Amygdala (tissue), 56 donors: Measurements from ENCODE around the gene REXO5.

ENCODE experiments used
- DNase-seq, 56 donors: peaks; one replicate each; lab custom pipeline; 2025; lab: John Stamatoyannopoulos, UW

The REXO5 gene

DNA sequence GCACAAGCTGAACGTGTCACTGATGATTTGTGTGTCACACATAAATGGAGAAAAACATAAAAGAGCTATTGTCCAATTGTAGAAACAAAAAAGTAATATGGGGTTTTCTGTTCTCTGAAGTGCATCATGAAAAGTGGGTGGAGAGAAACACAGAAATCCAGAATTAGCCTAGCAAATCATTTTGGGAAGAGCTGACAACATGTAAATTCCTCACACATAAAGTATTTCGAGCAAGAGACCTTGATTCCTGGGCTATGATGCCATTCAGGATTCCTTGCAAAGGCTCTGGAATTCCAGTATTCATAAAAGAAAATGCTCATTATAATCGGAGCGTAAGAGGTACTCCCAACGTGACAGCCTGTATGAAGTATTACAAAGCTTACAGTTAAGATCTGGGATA, 92.7 kb downstream of the REXO5 start:
- no peak for DNase-seq
